ENCODE measurements around the gene HGFAC.

HGFAC gene

GRCh38 chr4:3476936-3477749 lies 35.4 kb downstream of the HGFAC start:
- TF ChIP-seq, protein P1, sequence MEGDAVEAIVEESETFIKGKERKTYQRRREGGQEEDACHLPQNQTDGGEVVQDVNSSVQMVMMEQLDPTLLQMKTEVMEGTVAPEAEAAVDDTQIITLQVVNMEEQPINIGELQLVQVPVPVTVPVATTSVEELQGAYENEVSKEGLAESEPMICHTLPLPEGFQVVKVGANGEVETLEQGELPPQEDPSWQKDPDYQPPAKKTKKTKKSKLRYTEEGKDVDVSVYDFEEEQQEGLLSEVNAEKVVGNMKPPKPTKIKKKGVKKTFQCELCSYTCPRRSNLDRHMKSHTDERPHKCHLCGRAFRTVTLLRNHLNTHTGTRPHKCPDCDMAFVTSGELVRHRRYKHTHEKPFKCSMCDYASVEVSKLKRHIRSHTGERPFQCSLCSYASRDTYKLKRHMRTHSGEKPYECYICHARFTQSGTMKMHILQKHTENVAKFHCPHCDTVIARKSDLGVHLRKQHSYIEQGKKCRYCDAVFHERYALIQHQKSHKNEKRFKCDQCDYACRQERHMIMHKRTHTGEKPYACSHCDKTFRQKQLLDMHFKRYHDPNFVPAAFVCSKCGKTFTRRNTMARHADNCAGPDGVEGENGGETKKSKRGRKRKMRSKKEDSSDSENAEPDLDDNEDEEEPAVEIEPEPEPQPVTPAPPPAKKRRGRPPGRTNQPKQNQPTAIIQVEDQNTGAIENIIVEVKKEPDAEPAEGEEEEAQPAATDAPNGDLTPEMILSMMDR (IDR thresholded peaks at IDR 0.05; ENCODE audit: insufficient read depth, missing control alignments) = no peak
- DNase-seq (ENCODE audit: insufficient read length, low spot score) (no peak), FAIRE-seq (no peak)

DNA sequence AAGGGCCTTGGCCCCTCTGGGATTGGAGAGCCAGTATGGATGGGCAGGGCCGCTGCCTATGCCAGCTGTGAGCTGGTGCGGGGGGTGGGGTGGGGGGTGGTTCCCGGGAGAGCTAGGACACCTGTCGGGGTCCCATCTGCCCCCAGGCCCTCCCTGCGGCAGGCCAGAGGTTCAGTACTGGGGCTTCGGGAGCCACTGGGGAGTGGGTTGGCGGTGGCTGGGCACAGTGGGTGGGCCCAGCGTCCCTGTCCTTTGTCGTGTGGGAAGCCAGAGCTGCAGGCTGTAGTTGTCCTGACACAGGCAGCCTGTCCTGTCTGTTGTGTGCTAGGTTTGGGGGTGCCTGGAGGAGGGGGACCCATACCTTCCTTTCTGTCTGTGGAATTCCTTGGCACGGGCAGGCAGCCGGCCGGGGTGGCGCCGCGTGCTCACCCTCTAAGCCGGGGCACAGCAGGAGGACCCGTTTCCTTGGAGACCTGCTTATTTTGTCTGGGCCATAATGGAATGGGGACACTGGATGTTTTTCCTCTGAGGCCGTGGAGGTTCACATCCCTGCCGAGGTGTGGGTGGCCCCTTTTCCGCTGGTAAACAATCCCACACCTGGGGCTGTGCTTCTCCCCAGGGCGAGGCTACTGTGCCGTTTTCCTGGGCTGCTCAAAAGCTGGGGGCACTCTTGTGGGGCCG lies 36.1 kb downstream of the HGFAC start:
- FAIRE-seq (no peak), DNase-seq (ENCODE audit: insufficient read length, low spot score) (no peak)
- TF ChIP-seq, protein P1 (IDR thresholded peaks at IDR 0.05; ENCODE audit: insufficient read depth, missing control alignments) = no peak

DNA sequence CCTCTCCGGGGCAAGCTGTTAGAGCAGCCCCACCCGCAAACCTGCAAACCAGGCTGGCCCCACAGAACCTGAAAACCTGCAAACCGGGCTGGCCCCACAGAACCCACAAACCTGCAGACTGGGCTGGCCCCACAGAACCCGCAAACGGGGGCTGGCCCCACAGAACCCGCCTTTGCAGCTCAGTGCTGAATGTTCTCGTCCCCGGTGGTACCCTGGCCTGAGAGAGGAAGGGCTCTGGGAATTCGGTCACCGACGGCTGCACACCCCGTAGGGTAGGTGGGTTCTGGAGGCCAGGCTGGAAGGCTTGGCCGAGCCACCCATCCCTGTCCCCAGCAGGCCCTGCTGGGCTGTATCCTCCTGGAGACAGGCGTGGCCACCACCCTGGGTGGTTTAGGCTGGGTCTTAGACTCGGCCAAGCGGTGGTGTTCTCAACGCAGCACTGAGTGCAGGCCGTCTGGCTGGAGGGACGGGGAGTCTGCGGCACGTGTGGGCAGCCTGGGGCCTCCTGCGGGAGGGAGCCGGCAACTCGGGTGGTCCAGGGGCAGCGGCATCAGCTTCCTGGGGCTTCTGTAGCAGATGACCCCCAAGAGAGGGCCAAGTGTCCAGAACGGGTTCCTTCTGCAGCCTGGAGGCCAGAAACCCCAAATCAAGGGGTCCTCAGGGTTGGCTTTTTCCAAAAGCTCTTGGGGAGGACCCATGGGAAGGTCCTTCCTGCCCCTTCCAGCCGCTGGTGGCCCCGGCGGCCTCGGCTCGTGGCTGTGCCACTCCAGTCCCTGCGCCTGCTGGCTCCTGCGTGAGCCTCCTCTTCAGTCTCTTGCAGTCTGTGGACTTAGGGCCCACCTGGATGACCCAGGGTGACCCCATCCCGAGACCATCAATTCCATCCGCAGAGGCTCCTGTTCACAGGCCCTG lies 36.9 kb downstream of the HGFAC start:
- no peak for FAIRE-seq
- DNase-seq (ENCODE audit: insufficient read length, low spot score) = no peak
- TF ChIP-seq, protein P1 (IDR thresholded peaks at IDR 0.05; ENCODE audit: insufficient read depth, missing control alignments) = no peak

DNA sequence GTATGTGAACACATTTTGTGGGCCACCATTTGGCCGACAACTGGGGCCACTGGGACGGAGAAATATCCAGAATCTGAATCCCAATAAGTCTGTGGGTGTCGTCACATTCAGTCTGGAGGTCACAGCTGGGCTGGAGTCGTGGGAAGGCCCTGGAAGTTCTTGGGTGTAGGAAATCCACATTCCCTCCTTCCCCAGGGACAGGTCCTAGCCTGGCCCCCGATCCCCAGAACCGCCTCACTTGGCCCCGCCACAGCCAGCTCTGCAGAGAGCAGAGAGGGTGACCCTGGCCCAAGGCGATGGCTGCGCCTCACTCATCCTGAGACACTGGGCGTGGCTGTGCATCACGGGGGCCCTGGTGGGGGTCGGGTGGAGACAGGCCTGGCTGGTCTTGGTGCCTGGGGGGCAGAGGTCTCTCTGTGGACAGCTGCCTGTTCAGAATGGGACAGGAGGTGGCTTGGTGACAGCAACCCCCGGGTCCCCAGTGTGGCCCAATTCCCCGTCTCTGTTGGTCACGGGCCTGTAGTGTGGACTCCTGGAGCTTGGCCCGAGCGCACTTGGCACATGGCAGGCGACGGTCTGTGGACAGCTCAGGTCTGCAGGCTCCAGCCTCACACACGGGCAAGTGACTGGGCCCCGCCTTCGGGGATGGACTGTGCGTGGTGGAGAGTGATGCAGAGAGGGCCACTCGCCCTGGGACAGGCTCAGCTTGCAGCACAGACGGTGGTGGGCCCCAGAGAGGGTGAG lies 37.8 kb downstream of the HGFAC start:
- TF ChIP-seq, protein P1 (IDR thresholded peaks at IDR 0.05; ENCODE audit: insufficient read depth, missing control alignments) = no peak
- no peak for FAIRE-seq
- no peak for DNase-seq (ENCODE audit: insufficient read length, low spot score)

GRCh38 chr4:3480528-3481112 lies 38.9 kb downstream of the HGFAC start:
- TF ChIP-seq, protein P1 (IDR thresholded peaks at IDR 0.05; ENCODE audit: insufficient read depth, missing control alignments) = peak; percentile 82
- DNase-seq (ENCODE audit: insufficient read length, low spot score) = peak; percentile 84
- FAIRE-seq = no peak

- DNase-seq (ENCODE audit: insufficient read length, low spot score) (no peak), FAIRE-seq (no peak)
- TF ChIP-seq, protein P1 (IDR thresholded peaks at IDR 0.05; ENCODE audit: insufficient read depth, missing control alignments) = no peak
These were observed 39.4 kb downstream of the HGFAC start for GRCh38 chr4:3481113-3481531.
